ENCODE data around the gene ZSCAN9.

Gene ZSCAN9

GRCh38 chr6:28266563-28266961, 41.5 kb downstream of the ZSCAN9 start:
- peak overlapping the region; percentile 84 for H3K4me3 ChIP-seq (ENCODE audit: low read depth, low read length)
- no peak for DNase-seq (ENCODE audit: low read depth)
- no peak for TF ChIP-seq CTCF (IDR thresholded peaks at IDR 0.05; ENCODE audit: control insufficient read depth, extremely low read depth, insufficient read depth)

- peak within 1 kb of the TSS; percentile 84 for H3K4me3 ChIP-seq (ENCODE audit: low read depth, low read length)
- TF ChIP-seq CTCF (IDR thresholded peaks at IDR 0.05; ENCODE audit: control insufficient read depth, extremely low read depth, insufficient read depth), result no peak
- peak; percentile 60 for DNase-seq (ENCODE audit: low read depth)
Observed at GRCh38 chr6:28266962-28267694, 42.1 kb downstream of the ZSCAN9 start, which contains the start of gene ZSCAN26. Gene ZSCAN26, plus strand, starts transcription at chr6:28267143. Its CDS starts 4,777 bp downstream, at chr6:28271920.

DNA sequence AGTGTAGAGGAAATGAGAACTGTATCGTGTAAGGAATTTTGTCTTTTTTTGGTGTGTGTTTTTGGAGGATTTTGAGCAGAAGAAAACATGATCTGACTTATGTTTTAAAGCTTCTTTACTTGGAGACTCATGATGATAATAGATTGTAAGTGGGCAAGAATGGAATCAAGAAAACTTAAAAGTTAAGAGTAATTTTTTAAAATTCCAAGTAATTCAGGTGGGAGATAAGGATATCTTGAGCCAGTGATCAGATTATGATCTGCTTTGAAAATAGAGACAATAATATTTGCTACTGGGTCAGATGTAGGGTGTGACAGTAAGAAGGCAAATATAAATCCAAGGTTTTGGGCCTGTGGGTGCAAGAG, 42.6 kb downstream of the ZSCAN9 start:
- H3K4me3 ChIP-seq (ENCODE audit: low read depth, low read length), result peak overlapping the region; percentile 84
- no peak for DNase-seq (ENCODE audit: low read depth)
- TF ChIP-seq CTCF (IDR thresholded peaks at IDR 0.05; ENCODE audit: control insufficient read depth, extremely low read depth, insufficient read depth), result no peak

DNA sequence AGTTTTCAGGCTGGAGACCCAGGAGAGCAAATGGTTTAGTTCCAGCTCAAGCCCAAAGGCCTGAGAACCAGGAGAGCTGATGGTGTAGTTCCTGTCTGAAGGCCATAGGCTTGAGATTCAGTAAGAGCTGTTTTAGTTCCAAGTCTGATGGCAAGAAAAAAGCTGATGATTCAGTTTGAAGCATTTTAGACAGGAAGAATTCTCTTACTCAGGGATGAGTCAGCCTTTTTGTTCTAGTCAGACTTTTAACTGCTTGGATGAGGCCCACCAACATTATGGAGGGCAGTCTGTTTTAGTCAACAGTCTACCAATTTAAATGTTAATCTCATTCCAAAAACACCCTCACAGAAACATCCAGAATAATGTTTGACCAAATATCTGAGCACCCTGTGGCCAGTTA, 44.4 kb downstream of the ZSCAN9 start:
- TF ChIP-seq CTCF (IDR thresholded peaks at IDR 0.05; ENCODE audit: control insufficient read depth, extremely low read depth, insufficient read depth), result no peak
- DNase-seq (ENCODE audit: low read depth), result no peak
- no peak overlapping the region for H3K4me3 ChIP-seq (ENCODE audit: low read depth, low read length)

- H3K4me3 ChIP-seq (ENCODE audit: low read depth, low read length), result no peak overlapping the region
- DNase-seq (ENCODE audit: low read depth), result no peak
- TF ChIP-seq CTCF (IDR thresholded peaks at IDR 0.05; ENCODE audit: control insufficient read depth, extremely low read depth, insufficient read depth), result no peak
Observed at GRCh38 chr6:28274888-28275287, 49.8 kb downstream of the ZSCAN9 start.

GRCh38 chr6:28277746-28278145, 52.7 kb downstream of the ZSCAN9 start:
- no peak for DNase-seq (ENCODE audit: low read depth)
- H3K4me3 ChIP-seq (ENCODE audit: low read depth, low read length), result no peak overlapping the region
- TF ChIP-seq CTCF (IDR thresholded peaks at IDR 0.05; ENCODE audit: control insufficient read depth, extremely low read depth, insufficient read depth), result no peak
